T-cell (primary cell): ENCODE results near the gene NINL. TPM values are rescaled to one million over a fixed set of nuclear protein-coding genes. Genes with fewer than 3 reads are reported as not detected.

Experiments
- ATAC-seq, 4 experiments: fragments of 200-7000 bp in 3 of 4; fragments of 150-1000 bp in 1 of 4; cut with Tn5 transposase; replicated peaks in 1 of 4; 1 replicate in 3 of 4; 2 replicates in 1 of 4; pipeline ENCODE4 v1.10.0; 2021; ENCODE audit warnings: moderate library complexity in 3 of 4, mild to moderate bottlenecking in 2 of 4, moderate number of reproducible peaks in 1 of 4
- CTCF ChIA-PET, 2 donors: fragments of 300-600 bp; sonication (Branson Sonifier 250); formaldehyde crosslinking; loops; one replicate each; lab custom pipeline; 2022; ENCODE audit warnings: antibody characterized with exemption in 2 of 2; lab: Charles Lee
- POLR2A ChIA-PET, 2 donors: fragments of 300-600 bp; sonication (Branson Sonifier 250); formaldehyde crosslinking; loops; one replicate each; lab custom pipeline; 2022; ENCODE audit warnings: antibody characterized with exemption in 2 of 2; lab: Charles Lee
- DNase-seq, 35 experiments: peaks; one replicate each; pipeline versions ENCODE4 v3.0.0 to v3.0.0-alpha.2; 2013 to 2023
- H3K27ac ChIP-seq: one replicate; pipeline ENCODE4 v1.5.1; 2013; ENCODE audit warnings: low read length
- H3K27me3 ChIP-seq, 2 experiments: replicated peaks in 1 of 2; 1 replicate in 1 of 2; 2 replicates in 1 of 2; pipeline versions ENCODE4 v1.6.1 to v1.7.0; 2013; ENCODE audit warnings: low read length in 1 of 2, mixed read lengths in 1 of 2; ENCODE audit not compliant: control insufficient read depth in 2 of 2, insufficient read depth in 2 of 2; ENCODE audit errors: extremely low read depth in 1 of 2
- H3K36me3 ChIP-seq, 2 donors: 1 replicate in 1 of 2; 2 replicates in 1 of 2; pipeline versions ENCODE4 v1.6.1 to v1.7.0; 2013; ENCODE audit warnings: low read length in 1 of 2; ENCODE audit not compliant: control insufficient read depth in 2 of 2, insufficient read depth in 1 of 2; ENCODE audit errors: extremely low read depth in 1 of 2
- H3K4me1 ChIP-seq, 2 experiments: 1 replicate in 1 of 2; 2 replicates in 1 of 2; pipeline versions ENCODE4 v1.6.1 to v1.7.0; 2013; ENCODE audit warnings: low read length in 2 of 2, mixed read lengths in 1 of 2; ENCODE audit not compliant: insufficient read depth in 2 of 2, control insufficient read depth in 1 of 2; ENCODE audit errors: extremely low read depth in 1 of 2
- H3K4me3 ChIP-seq, 2 donors: 1 replicate in 1 of 2; 2 replicates in 1 of 2; pipeline versions ENCODE4 v1.5.1 to v1.7.0; 2013; ENCODE audit warnings: mild to moderate bottlenecking in 2 of 2, low read length in 1 of 2, moderate library complexity in 1 of 2; ENCODE audit not compliant: control insufficient read depth in 1 of 2; ENCODE audit errors: extremely low read depth in 1 of 2
- H3K9me3 ChIP-seq: 2 replicates; pipeline ENCODE4 v1.7.0; 2013
- H3K27ac Mint-ChIP-seq, 2 donors: one replicate each; pipeline ENCODE4 v1.8.0; 2020 to 2021; ENCODE audit warnings: mild to moderate bottlenecking in 2 of 2, mixed read lengths in 2 of 2
- H3K27me3 Mint-ChIP-seq, 2 donors: one replicate each; pipeline ENCODE4 v1.8.0; 2021 to 2022; ENCODE audit warnings: mixed read lengths in 2 of 2
- H3K36me3 Mint-ChIP-seq: one replicate; pipeline ENCODE4 v1.8.0; 2021; ENCODE audit warnings: mixed read lengths
- H3K4me1 Mint-ChIP-seq, 3 donors: one replicate each; pipeline ENCODE4 v1.8.0; 2020 to 2022; ENCODE audit warnings: mixed read lengths in 3 of 3, mild to moderate bottlenecking in 1 of 3
- H3K4me3 Mint-ChIP-seq, 3 donors: one replicate each; pipeline ENCODE4 v1.8.0; 2020 to 2022; ENCODE audit warnings: mild to moderate bottlenecking in 3 of 3, mixed read lengths in 3 of 3, moderate library complexity in 3 of 3
- H3K9me3 Mint-ChIP-seq, 3 donors: one replicate each; pipeline ENCODE4 v1.8.0; 2020 to 2022; ENCODE audit warnings: mixed read lengths in 3 of 3
- WGBS: methylation state at CpG from one replicate; pipeline ENCODE4 v1.1.5; 2013; ENCODE audit warnings: missing lambda C conversion rate; ENCODE audit not compliant: insufficient coverage; 5-methylcytosine and 5-hydroxymethylcytosine counted together
- total RNA-seq, 35 experiments: library from RNA in 6 of 35; stranded (reverse) in 6 of 35; fragments of 120-200 nt in 1 of 35; gene quantifications; one replicate each; pipeline versions ENCODE4 v1.2.1 to v1.2.4 and lab custom pipeline; 2013 to 2026

NINL gene
- total RNA-seq, 5 donors from 2014 or later (not counting 1 experiment from before 2014, with no cell fraction given), result 1.3 to 4.8 (median 2.7) TPM

DNA sequence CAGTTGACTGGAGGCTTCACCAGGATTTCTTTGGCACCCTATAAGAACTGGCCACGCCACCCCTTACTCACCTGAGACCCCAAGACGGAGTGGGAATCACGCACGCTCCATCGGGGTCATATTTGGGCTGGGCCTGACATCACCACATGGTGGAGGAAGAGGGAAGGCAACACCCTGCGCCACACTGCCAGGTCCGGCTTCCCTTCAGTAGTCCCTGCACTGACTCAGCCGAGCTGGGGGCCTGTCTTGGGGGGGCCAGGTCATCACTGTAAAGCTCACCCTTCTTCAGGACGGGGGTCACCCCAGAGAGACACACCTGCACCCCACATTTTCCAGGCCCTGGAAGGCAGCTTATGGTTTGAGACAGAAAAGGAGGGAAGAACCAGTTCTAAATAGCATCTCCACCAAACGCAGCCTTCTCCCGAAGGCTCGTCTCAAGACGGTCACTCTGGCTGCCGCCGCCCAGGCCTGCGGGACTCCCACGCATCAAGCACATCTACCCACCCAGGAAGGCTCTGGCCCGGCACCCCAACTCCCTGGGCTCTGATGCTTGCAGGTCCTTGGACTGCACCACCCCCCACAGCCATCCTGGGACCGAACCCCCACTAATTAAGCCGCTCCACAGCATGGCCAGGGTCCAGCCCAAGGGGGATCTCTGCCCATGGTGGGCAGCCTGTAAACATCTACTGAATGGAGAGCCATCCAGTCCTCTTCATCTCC is 126.1 kb downstream of the NINL start:
- H3K9me3 ChIP-seq, result no peaks in the 10 kb centered on the region
- ChIA-PET POLR2A (no interaction called here), CTCF (no interaction called here)
- Mint-ChIP-seq H3K27ac (no peak overlapping the region), H3K9me3 (no peaks in the 10 kb centered on the region), H3K4me1 (peaks cover 0 to 2% (median 0%) of the 10 kb centered on the region in 3 donors), H3K4me3 (no peak overlapping the region), H3K27me3 (no peaks in the 10 kb centered on the region), H3K36me3 (no peaks in the 10 kb centered on the region)
- H3K27ac ChIP-seq, result no peak overlapping the region
- H3K4me3 ChIP-seq, result no peak overlapping the region
- DNase-seq (no peak), ATAC-seq (no peak)
- no peaks in the 10 kb centered on the region for H3K27me3 ChIP-seq
- no peaks in the 10 kb centered on the region for H3K36me3 ChIP-seq
- no peaks in the 10 kb centered on the region for H3K4me1 ChIP-seq
- 91% methylated on average over 9 of the region's 20 CpGs for whole genome bisulfite sequencing

DNA sequence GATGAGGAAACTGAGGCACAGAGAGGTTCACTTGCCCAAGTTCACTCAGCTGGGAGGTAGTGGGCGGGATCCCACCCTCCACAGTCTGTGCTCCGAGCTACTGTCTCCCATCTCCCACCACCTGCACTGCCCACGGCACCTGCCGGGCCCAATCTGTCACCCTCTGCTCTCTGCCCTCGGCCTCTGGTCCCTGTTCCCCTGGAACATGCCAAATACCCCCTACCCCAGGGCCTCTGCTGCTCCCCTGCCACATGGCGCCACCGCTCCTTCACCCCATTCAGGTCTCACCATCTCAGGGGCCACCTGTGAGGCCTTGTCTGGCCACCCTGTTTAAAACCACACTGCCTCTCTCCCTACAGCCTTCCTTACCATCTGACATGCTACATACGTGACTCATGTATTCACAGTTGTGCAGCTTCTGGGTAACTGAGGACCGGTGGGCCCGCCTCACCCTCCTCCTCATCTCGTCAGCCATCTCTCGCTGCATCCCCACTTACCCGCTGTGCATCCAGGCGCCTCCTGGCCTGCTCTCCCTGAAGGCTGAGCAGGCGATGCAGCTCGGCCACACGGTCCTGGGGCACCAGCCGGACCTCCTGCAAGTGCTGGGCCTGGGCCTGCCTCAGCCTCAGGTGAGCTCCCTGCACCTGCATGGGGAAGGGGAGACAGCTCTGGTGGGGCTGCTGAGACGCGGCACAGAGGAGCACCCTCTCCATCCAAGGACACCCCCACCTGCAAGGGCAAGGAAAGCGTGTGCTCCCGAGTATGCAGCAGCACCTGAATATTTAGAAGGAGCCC is 127.2 kb downstream of the NINL start:
- POLR2A ChIA-PET, result no interaction called here
- H3K4me1 Mint-ChIP-seq, result peaks cover 0 to 2% (median 0%) of the 10 kb centered on the region in 3 donors
- CTCF ChIA-PET, result no interaction called here
- H3K4me3 ChIP-seq, result no peak overlapping the region
- 74% methylated on average over 16 of the region's 22 CpGs for WGBS
- peaks cover 0 to 3% of the 10 kb centered on the region in 2 donors for H3K36me3 ChIP-seq
- H3K27ac ChIP-seq, result no peak overlapping the region
- no peaks in the 10 kb centered on the region for H3K27me3 ChIP-seq
- H3K27ac Mint-ChIP-seq, result no peak overlapping the region
- ATAC-seq (no peak), DNase-seq (no peak)
- no peaks in the 10 kb centered on the region for H3K9me3 Mint-ChIP-seq
- no peaks in the 10 kb centered on the region for H3K4me1 ChIP-seq
- no peaks in the 10 kb centered on the region for H3K9me3 ChIP-seq
- H3K27me3 Mint-ChIP-seq, result no peaks in the 10 kb centered on the region
- H3K4me3 Mint-ChIP-seq, result no peak overlapping the region
- H3K36me3 Mint-ChIP-seq, result no peaks in the 10 kb centered on the region

DNA sequence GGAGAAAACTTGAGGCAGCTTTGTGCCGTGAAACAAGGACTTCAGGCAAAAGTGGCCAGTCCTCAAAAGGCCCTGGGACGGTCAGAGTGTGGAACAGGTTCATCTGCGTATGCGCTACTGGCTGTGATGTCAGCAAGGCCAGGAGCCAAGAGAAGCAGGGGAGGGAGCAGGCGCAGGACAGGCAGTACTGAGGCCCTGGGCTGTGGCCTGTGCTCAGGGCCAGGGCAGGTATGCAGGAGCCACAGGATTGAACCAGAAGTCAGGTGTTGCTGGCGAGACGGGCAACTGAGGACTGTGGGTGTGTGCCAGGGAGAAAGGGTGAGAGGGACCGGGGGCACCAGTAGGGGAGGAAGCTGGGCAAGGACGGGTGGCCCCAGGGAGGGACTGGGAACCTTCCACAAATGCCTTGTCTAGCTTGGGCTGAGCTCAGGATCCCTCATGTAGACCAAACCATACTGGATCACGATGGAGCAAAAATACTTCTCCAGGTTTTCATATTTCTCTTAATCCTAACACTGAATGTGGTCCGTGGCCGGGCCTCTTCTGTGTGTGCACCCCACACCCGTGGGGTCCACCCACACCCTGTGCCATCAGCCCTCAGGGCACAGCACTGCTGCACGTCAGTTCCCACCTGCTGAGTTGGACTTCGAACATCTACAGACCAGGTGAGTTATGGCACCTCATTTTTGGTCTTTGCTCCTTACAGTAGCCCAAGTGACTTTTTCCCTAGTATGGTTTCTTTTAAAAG is 131.0 kb downstream of the NINL start:
- CTCF ChIA-PET, result no interaction called here
- no peak for DNase-seq

DNA sequence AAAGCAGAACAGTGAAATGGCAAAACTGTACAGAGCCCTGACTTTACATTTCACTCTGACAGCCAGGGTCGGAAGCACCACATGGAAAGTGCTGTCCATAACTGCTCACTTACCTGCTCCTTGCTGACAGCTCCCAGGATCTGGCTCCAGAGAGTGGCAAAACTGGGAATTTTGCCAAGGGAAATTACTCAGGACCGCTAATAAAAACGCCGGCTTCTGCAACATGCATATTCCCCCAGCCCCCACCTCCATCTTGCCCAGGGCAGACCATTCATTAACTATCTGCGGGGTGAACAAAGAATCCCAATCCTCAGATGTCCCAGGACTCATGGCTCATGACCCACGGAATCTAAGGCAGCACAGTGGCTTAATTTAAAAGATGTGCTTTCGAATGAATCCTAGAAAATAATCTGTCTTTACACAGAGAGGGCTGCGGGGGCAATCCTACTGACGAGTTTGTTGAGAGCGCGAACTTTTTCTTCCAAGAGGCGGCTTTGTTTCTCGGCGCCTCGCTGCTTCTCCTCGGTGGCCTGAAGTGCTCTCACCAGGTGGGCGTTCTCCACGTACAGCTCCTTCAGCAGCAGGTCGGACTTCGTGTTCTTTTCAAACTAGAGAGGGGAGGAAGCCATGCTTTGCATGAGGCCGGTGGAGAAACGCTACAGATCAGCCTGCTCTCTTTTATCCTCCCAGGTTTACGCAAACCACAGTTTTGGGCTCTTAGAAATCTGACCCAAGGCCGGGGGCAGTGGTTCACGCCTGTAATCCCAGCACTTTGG is 132.1 kb downstream of the NINL start:
- H3K9me3 Mint-ChIP-seq, result peaks cover 0 to 5% (median 0%) of the 10 kb centered on the region in 3 donors
- WGBS, result 89% methylated on average over 20 of the region's 25 CpGs
- H3K36me3 Mint-ChIP-seq, result no peaks in the 10 kb centered on the region
- H3K27ac ChIP-seq, result no peak overlapping the region
- peaks cover 0 to 3% of the 10 kb centered on the region in 2 donors for H3K36me3 ChIP-seq
- no peaks in the 10 kb centered on the region for H3K4me1 Mint-ChIP-seq
- DNase-seq, result no peak
- POLR2A ChIA-PET, result no interaction called here
- H3K4me3 ChIP-seq, result no peak overlapping the region
- no peak for ATAC-seq
- H3K27ac Mint-ChIP-seq, result no peak overlapping the region
- H3K4me3 Mint-ChIP-seq, result no peak overlapping the region
- H3K9me3 ChIP-seq, result no peaks in the 10 kb centered on the region
- H3K27me3 Mint-ChIP-seq, result no peaks in the 10 kb centered on the region
- no peaks in the 10 kb centered on the region for H3K27me3 ChIP-seq
- H3K4me1 ChIP-seq, result no peaks in the 10 kb centered on the region
- CTCF ChIA-PET, result no interaction called here

More for the DNA sequence above, 131.0 kb downstream of the NINL start:
- H3K36me3 ChIP-seq, result peaks cover 0 to 3% of the 10 kb centered on the region in 2 donors
- H3K27me3 Mint-ChIP-seq, result no peaks in the 10 kb centered on the region
- WGBS, result 93% methylated on average over 12 of the region's 15 CpGs
- no peak overlapping the region for H3K27ac Mint-ChIP-seq
- no peak overlapping the region for H3K4me3 Mint-ChIP-seq
- H3K4me3 ChIP-seq, result no peak overlapping the region
- ATAC-seq, result no peak
- no peaks in the 10 kb centered on the region for H3K36me3 Mint-ChIP-seq
- no peaks in the 10 kb centered on the region for H3K9me3 ChIP-seq
- no peaks in the 10 kb centered on the region for H3K4me1 Mint-ChIP-seq
- POLR2A ChIA-PET, result no interaction called here
- H3K27me3 ChIP-seq, result no peaks in the 10 kb centered on the region
- H3K4me1 ChIP-seq, result no peaks in the 10 kb centered on the region
- no peak overlapping the region for H3K27ac ChIP-seq
- no peaks in the 10 kb centered on the region for H3K9me3 Mint-ChIP-seq

DNA sequence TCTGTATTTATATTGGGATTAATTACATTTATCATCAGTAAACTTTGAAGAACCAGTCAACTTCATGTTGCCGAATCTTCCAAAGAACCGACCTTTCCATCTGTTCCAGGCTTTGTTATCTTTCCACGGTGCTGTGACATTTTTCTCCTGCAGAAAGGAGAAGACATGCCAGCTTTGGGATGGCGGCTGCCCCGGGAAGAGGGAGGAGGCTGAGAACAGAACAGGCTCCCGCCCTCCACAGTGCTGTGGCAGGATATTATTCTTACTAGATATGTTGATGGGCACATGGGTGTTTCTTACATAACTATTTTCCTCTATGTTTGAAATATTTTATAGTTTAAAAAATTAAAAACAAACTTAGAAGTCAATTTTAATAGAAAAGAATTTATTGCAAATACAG is 133.0 kb downstream of the NINL start:
- peaks cover 0 to 3% of the 10 kb centered on the region in 2 donors for H3K36me3 ChIP-seq
- Mint-ChIP-seq H3K9me3 (peaks cover 0 to 5% (median 0%) of the 10 kb centered on the region in 3 donors), H3K27me3 (no peaks in the 10 kb centered on the region), H3K36me3 (peaks cover 2% of the 10 kb centered on the region), H3K4me3 (no peak overlapping the region), H3K27ac (no peak overlapping the region), H3K4me1 (no peaks in the 10 kb centered on the region)
- ChIA-PET POLR2A (no interaction called here), CTCF (no interaction called here)
- ATAC-seq, result no peak
- no peak overlapping the region for H3K4me3 ChIP-seq
- H3K27me3 ChIP-seq, result no peaks in the 10 kb centered on the region
- WGBS, result 100% methylated on average over 3 of the region's 6 CpGs
- no peak for DNase-seq
- H3K9me3 ChIP-seq, result no peaks in the 10 kb centered on the region
- H3K4me1 ChIP-seq, result no peaks in the 10 kb centered on the region
- no peak overlapping the region for H3K27ac ChIP-seq

DNA sequence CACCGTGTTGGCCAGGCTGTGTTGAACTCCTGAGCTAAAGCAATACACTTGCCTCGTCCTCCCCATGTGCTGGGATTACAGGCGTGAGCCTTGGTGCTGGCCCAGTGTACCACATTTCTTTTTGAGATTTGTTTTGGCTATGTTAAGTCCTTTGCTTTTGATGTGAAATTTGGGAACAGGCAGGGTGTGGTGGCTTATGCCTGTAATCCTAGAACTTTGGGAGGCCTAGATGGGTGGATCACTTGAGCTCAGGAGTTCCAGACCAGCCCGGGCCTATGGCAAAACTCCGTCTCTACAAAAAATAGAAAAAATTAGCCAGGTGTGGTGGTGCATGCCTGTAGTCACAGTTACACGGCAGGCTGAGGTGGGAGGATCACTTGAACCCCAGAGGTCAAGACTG is 137.7 kb downstream of the NINL start:
- Mint-ChIP-seq H3K27me3 (no peaks in the 10 kb centered on the region), H3K4me1 (no peaks in the 10 kb centered on the region), H3K9me3 (peaks cover 0 to 5% (median 0%) of the 10 kb centered on the region in 3 donors), H3K27ac (no peak overlapping the region), H3K36me3 (peaks cover 8% of the 10 kb centered on the region), H3K4me3 (no peak overlapping the region)
- POLR2A ChIA-PET, result no interaction called here
- DNase-seq (no peak), ATAC-seq (no peak)
- Histone ChIP-seq H3K36me3 (no peaks in the 10 kb centered on the region), H3K27ac (no peak overlapping the region), H3K9me3 (no peaks in the 10 kb centered on the region), H3K4me3 (no peak overlapping the region), H3K4me1 (no peaks in the 10 kb centered on the region), H3K27me3 (no peaks in the 10 kb centered on the region)
- 97% methylated on average over 4 of the region's 6 CpGs for WGBS
- CTCF ChIA-PET, result no interaction called here
